Muscle layer of colon (tissue), 2 donors: ENCODE measurements around the gene SLC30A1.
"Not testable (repeated sequence)": the region's sequence is repeated elsewhere in the genome, so short reads cannot be mapped to it uniquely, and the experiment has no call there.

Experiments
- H3K27ac ChIP-seq: one replicate; pipeline ENCODE4 v1.7.0; 2013; ENCODE audit warnings: low read depth, mild to moderate bottlenecking, low read length, moderate library complexity
- H3K27me3 ChIP-seq, 2 donors: one replicate each; pipeline ENCODE4 v1.7.0; 2013; ENCODE audit warnings: low read length in 2 of 2, mild to moderate bottlenecking in 2 of 2; ENCODE audit not compliant: insufficient read depth in 2 of 2, control insufficient read depth in 1 of 2
- H3K36me3 ChIP-seq: one replicate; pipeline ENCODE4 v1.7.0; 2013; ENCODE audit warnings: mild to moderate bottlenecking, low read length; ENCODE audit not compliant: insufficient read depth
- H3K4me1 ChIP-seq: one replicate; pipeline ENCODE4 v1.7.0; 2013; ENCODE audit warnings: mild to moderate bottlenecking, low read length; ENCODE audit not compliant: insufficient read depth
- H3K4me3 ChIP-seq, 2 donors: one replicate each; pipeline ENCODE4 v1.7.0; 2013; ENCODE audit warnings: low read length in 2 of 2, low read depth in 1 of 2, mild to moderate bottlenecking in 1 of 2, moderate library complexity in 1 of 2
- H3K9ac ChIP-seq: one replicate; pipeline ENCODE4 v1.7.0; 2013; ENCODE audit warnings: low read length
- H3K9me3 ChIP-seq: one replicate; pipeline ENCODE4 v1.7.0; 2013; ENCODE audit warnings: mild to moderate bottlenecking, low read length
- donor health status: abdominal sarcoma.
- donor health status: Adenocarcinoma of cecum.

The SLC30A1 gene

GRCh38 chr1:211577819-211578639 lies 932 bp downstream of the SLC30A1 start:
- H3K4me3 ChIP-seq: peak overlapping the region; percentile 65 to 81
- peaks cover 15% of the 10 kb centered on the region for H3K36me3 ChIP-seq
- H3K27me3 ChIP-seq: no peaks in the 10 kb centered on the region
- peak overlapping the region; percentile 82 for H3K9ac ChIP-seq
- no peaks in the 10 kb centered on the region for H3K9me3 ChIP-seq
- peaks cover 45% of the 10 kb centered on the region for H3K4me1 ChIP-seq
- peak overlapping the region; percentile 95 for H3K27ac ChIP-seq

- Histone ChIP-seq H3K9me3 (no peaks in the 10 kb centered on the region), H3K27me3 (no peaks in the 10 kb centered on the region), H3K27ac (peak overlapping the region; percentile 95), H3K9ac (peak overlapping the region; percentile 82), H3K4me1 (peaks cover 44% of the 10 kb centered on the region), H3K4me3 (peak overlapping the region; percentile 65 to 81), H3K36me3 (peaks cover 15% of the 10 kb centered on the region)
Measured at GRCh38 chr1:211577277-211577818, 1.6 kb downstream of the SLC30A1 start.

GRCh38 chr1:211576717-211577116 lies 2.2 kb downstream of the SLC30A1 start:
- Histone ChIP-seq H3K36me3 (peaks cover 15% of the 10 kb centered on the region), H3K9ac (peak overlapping the region; percentile 82), H3K4me1 (peaks cover 37% of the 10 kb centered on the region), H3K4me3 (peak overlapping the region; percentile 4 to 65), H3K9me3 (no peaks in the 10 kb centered on the region), H3K27ac (no peak overlapping the region), H3K27me3 (no peaks in the 10 kb centered on the region)

GRCh38 chr1:211574705-211575104 lies 4.3 kb downstream of the SLC30A1 start:
- H3K27ac ChIP-seq: no peak overlapping the region
- no peak overlapping the region for H3K4me3 ChIP-seq
- H3K27me3 ChIP-seq: no peaks in the 10 kb centered on the region
- peaks cover 17% of the 10 kb centered on the region for H3K4me1 ChIP-seq
- no peaks in the 10 kb centered on the region for H3K9me3 ChIP-seq
- H3K36me3 ChIP-seq: peaks cover 15% of the 10 kb centered on the region
- no peak overlapping the region for H3K9ac ChIP-seq

- H3K36me3 ChIP-seq: peaks cover 15% of the 10 kb centered on the region
- H3K4me3 ChIP-seq: no peak overlapping the region
- peaks cover 16% of the 10 kb centered on the region for H3K4me1 ChIP-seq
- no peaks in the 10 kb centered on the region for H3K27me3 ChIP-seq
- no peak overlapping the region for H3K9ac ChIP-seq
- no peaks in the 10 kb centered on the region for H3K9me3 ChIP-seq
- no peak overlapping the region for H3K27ac ChIP-seq
Measured at GRCh38 chr1:211571998-211572397, 7.0 kb downstream of the SLC30A1 start.

GRCh38 chr1:211570378-211570777 lies 8.6 kb downstream of the SLC30A1 start:
- H3K4me3 ChIP-seq, H3K9me3 ChIP-seq, H3K27me3 ChIP-seq, H3K4me1 ChIP-seq, H3K9ac ChIP-seq, H3K27ac ChIP-seq, H3K36me3 ChIP-seq: not testable (repeated sequence)

GRCh38 chr1:211566431-211567025 lies 12.4 kb downstream of the SLC30A1 start:
- Histone ChIP-seq H3K4me3 (no peak overlapping the region), H3K36me3 (no peaks in the 10 kb centered on the region), H3K9ac (no peak overlapping the region), H3K27me3 (no peaks in the 10 kb centered on the region), H3K4me1 (no peaks in the 10 kb centered on the region), H3K27ac (no peak overlapping the region), H3K9me3 (no peaks in the 10 kb centered on the region)

- H3K27ac ChIP-seq: no peak overlapping the region
- H3K9me3 ChIP-seq: no peaks in the 10 kb centered on the region
- H3K36me3 ChIP-seq: no peaks in the 10 kb centered on the region
- no peaks in the 10 kb centered on the region for H3K27me3 ChIP-seq
- H3K9ac ChIP-seq: no peak overlapping the region
- H3K4me1 ChIP-seq: no peaks in the 10 kb centered on the region
- H3K4me3 ChIP-seq: no peak overlapping the region
Measured at GRCh38 chr1:211564084-211564483, 14.9 kb downstream of the SLC30A1 start.

- no peak overlapping the region for H3K27ac ChIP-seq
- H3K36me3 ChIP-seq: no peaks in the 10 kb centered on the region
- no peaks in the 10 kb centered on the region for H3K9me3 ChIP-seq
- no peaks in the 10 kb centered on the region for H3K27me3 ChIP-seq
- no peaks in the 10 kb centered on the region for H3K4me1 ChIP-seq
- H3K9ac ChIP-seq: no peak overlapping the region
- no peak overlapping the region for H3K4me3 ChIP-seq
Measured at GRCh38 chr1:211559222-211560010, 19.5 kb downstream of the SLC30A1 start.

GRCh38 chr1:211557894-211558625 lies 20.9 kb downstream of the SLC30A1 start:
- Histone ChIP-seq H3K27ac (no peak overlapping the region), H3K9ac (no peak overlapping the region), H3K9me3 (no peaks in the 10 kb centered on the region), H3K27me3 (no peaks in the 10 kb centered on the region), H3K4me1 (no peaks in the 10 kb centered on the region), H3K36me3 (no peaks in the 10 kb centered on the region), H3K4me3 (no peak overlapping the region)

GRCh38 chr1:211553549-211553948 lies 25.4 kb downstream of the SLC30A1 start:
- Histone ChIP-seq H3K4me3 (no peak overlapping the region), H3K27ac (no peak overlapping the region), H3K9me3 (no peaks in the 10 kb centered on the region), H3K36me3 (no peaks in the 10 kb centered on the region), H3K9ac (no peak overlapping the region), H3K27me3 (no peaks in the 10 kb centered on the region), H3K4me1 (no peaks in the 10 kb centered on the region)
